DLD1 (cell line): ENCODE measurements around the gene CACNA1B.

ENCODE experiments used
- in situ Hi-C: cut with HindIII; loops from 2 replicates; pipeline ENCODE4 v1.10.0; 2017; ENCODE audit warnings: low sequenced_read_pairs

The CACNA1B gene

GRCh38 chr9:138049779-138050471 is 172.3 kb downstream of the CACNA1B start:
- in situ Hi-C loops: no loop called here

- in situ Hi-C loops: no loop called here
Measured at GRCh38 chr9:138050472-138051330, 173.1 kb downstream of the CACNA1B start.

- in situ Hi-C loops: no loop called here
Measured at GRCh38 chr9:138051586-138052321, 174.2 kb downstream of the CACNA1B start.

- in situ Hi-C loops: no loop called here
Measured at GRCh38 chr9:138052322-138052615, 174.7 kb downstream of the CACNA1B start.

GRCh38 chr9:138052635-138053320 is 175.2 kb downstream of the CACNA1B start:
- in situ Hi-C loops: no loop called here

- in situ Hi-C loops: no loop called here
Measured at GRCh38 chr9:138053321-138053868, 175.8 kb downstream of the CACNA1B start.

GRCh38 chr9:138053996-138054752 is 176.6 kb downstream of the CACNA1B start:
- in situ Hi-C loops: no loop called here

- in situ Hi-C loops: no loop called here
Measured at GRCh38 chr9:138057726-138058125, 180.1 kb downstream of the CACNA1B start.

GRCh38 chr9:138058181-138058580 is 180.6 kb downstream of the CACNA1B start:
- in situ Hi-C loops: no loop called here

GRCh38 chr9:138059196-138059595 is 181.6 kb downstream of the CACNA1B start:
- in situ Hi-C loops: no loop called here

GRCh38 chr9:138060365-138060764 is 182.8 kb downstream of the CACNA1B start:
- in situ Hi-C loops: no loop called here

GRCh38 chr9:138060881-138061280 is 183.3 kb downstream of the CACNA1B start:
- in situ Hi-C loops: no loop called here

GRCh38 chr9:138061631-138062030 is 184.0 kb downstream of the CACNA1B start:
- in situ Hi-C loops: no loop called here

- in situ Hi-C loops: no loop called here
Measured at GRCh38 chr9:138062196-138062595, 184.6 kb downstream of the CACNA1B start.

GRCh38 chr9:138063033-138063432 is 185.5 kb downstream of the CACNA1B start:
- in situ Hi-C loops: no loop called here

- in situ Hi-C loops: no loop called here
Measured at GRCh38 chr9:138063785-138064184, 186.2 kb downstream of the CACNA1B start.

GRCh38 chr9:138064547-138064946 is 187.0 kb downstream of the CACNA1B start:
- in situ Hi-C loops: no loop called here

GRCh38 chr9:138065287-138065686 is 187.7 kb downstream of the CACNA1B start:
- in situ Hi-C loops: no loop called here

GRCh38 chr9:138066049-138066448 is 188.5 kb downstream of the CACNA1B start:
- in situ Hi-C loops: no loop called here
